NCI-H526 (cell line): ENCODE measurements around the gene MED27.

Experiments used
- DNase-seq, 2 experiments: peaks; one replicate each; lab custom pipeline; 2025; lab: John Stamatoyannopoulos, UW

Gene MED27

GRCh38 chr9:131880833-131881583 is 198.7 kb downstream of the MED27 start:
- DNase-seq: no peak

GRCh38 chr9:131879911-131880290 is 199.8 kb downstream of the MED27 start:
- DNase-seq: no peak

- no peak for DNase-seq
These were observed 200.3 kb downstream of the MED27 start for GRCh38 chr9:131879181-131879910.

GRCh38 chr9:131876486-131876885 is 203.2 kb downstream of the MED27 start:
- no peak for DNase-seq

GRCh38 chr9:131875828-131876485 is 203.7 kb downstream of the MED27 start:
- no peak for DNase-seq

- DNase-seq: no peak
These were observed 204.6 kb downstream of the MED27 start for GRCh38 chr9:131874916-131875670.

GRCh38 chr9:131874447-131874846 is 205.2 kb downstream of the MED27 start:
- DNase-seq: no peak

- no peak for DNase-seq
These were observed 205.7 kb downstream of the MED27 start for GRCh38 chr9:131873891-131874440.

- no peak for DNase-seq
These were observed 206.3 kb downstream of the MED27 start for GRCh38 chr9:131873335-131873734.

- no peak for DNase-seq
These were observed 207.0 kb downstream of the MED27 start for GRCh38 chr9:131872702-131873101.

GRCh38 chr9:131872006-131872405 is 207.7 kb downstream of the MED27 start:
- no peak for DNase-seq

- no peak for DNase-seq
These were observed 209.5 kb downstream of the MED27 start for GRCh38 chr9:131870156-131870555.

- no peak for DNase-seq
These were observed 210.3 kb downstream of the MED27 start for GRCh38 chr9:131869348-131869747.

GRCh38 chr9:131868766-131869165 is 210.9 kb downstream of the MED27 start:
- DNase-seq: no peak

GRCh38 chr9:131867611-131868192 is 212.0 kb downstream of the MED27 start:
- no peak for DNase-seq

- no peak for DNase-seq
These were observed 214.0 kb downstream of the MED27 start for GRCh38 chr9:131865446-131866195.

- DNase-seq: no peak
These were observed 215.1 kb downstream of the MED27 start for GRCh38 chr9:131864531-131864930.

GRCh38 chr9:131863306-131863896 is 216.3 kb downstream of the MED27 start:
- no peak for DNase-seq

- DNase-seq: no peak
These were observed 217.4 kb downstream of the MED27 start for GRCh38 chr9:131862261-131862660.

- DNase-seq: no peak
These were observed 219.2 kb downstream of the MED27 start for GRCh38 chr9:131860430-131860829.
